Osteocyte (in vitro differentiated cells): Measurements from ENCODE around the gene SHANK1. TPM values are rescaled to one million over a fixed set of nuclear protein-coding genes. Genes with fewer than 3 reads are reported as not detected.

Experiments
- DNase-seq: peaks from one replicate; pipeline ENCODE4 v3.0.0; 2021; ENCODE audit warnings: mixed read lengths; ENCODE audit not compliant: unreplicated experiment; ENCODE audit errors: extremely low spot score
- H3K27ac Mint-ChIP-seq: one replicate; pipeline ENCODE4 v1.8.0; 2021; ENCODE audit warnings: mild to moderate bottlenecking, mixed read lengths; ENCODE audit not compliant: unreplicated experiment
- H3K27me3 Mint-ChIP-seq: one replicate; pipeline ENCODE4 v1.8.0; 2021; ENCODE audit warnings: mixed read lengths; ENCODE audit not compliant: unreplicated experiment
- H3K36me3 Mint-ChIP-seq: one replicate; pipeline ENCODE4 v1.8.0; 2021; ENCODE audit warnings: mixed read lengths; ENCODE audit not compliant: unreplicated experiment
- H3K4me1 Mint-ChIP-seq: one replicate; pipeline ENCODE4 v1.8.0; 2021; ENCODE audit warnings: mixed read lengths; ENCODE audit not compliant: unreplicated experiment
- H3K4me3 Mint-ChIP-seq: one replicate; pipeline ENCODE4 v1.8.0; 2021; ENCODE audit warnings: mild to moderate bottlenecking, moderate library complexity, mixed read lengths; ENCODE audit not compliant: unreplicated experiment
- H3K9me3 Mint-ChIP-seq: one replicate; pipeline ENCODE4 v1.8.0; 2021; ENCODE audit warnings: mixed read lengths; ENCODE audit not compliant: unreplicated experiment
- total RNA-seq: library from RNA; stranded (reverse); gene quantifications from 2 replicates; pipeline ENCODE4 v1.2.1, GENCODE V29; 2021
- TF ChIP-seq, protein P1 (sequence below): fragments of 200-600 bp; sonication (generic); IDR thresholded peaks from 2 replicates; pipeline ENCODE4 v1.5.0; 2021; ENCODE audit warnings: antibody characterized with exemption, mild to moderate bottlenecking, moderate library complexity

SHANK1 gene
- total RNA-seq, 1 donor from 2014 or later, result 0.40 TPM

DNA sequence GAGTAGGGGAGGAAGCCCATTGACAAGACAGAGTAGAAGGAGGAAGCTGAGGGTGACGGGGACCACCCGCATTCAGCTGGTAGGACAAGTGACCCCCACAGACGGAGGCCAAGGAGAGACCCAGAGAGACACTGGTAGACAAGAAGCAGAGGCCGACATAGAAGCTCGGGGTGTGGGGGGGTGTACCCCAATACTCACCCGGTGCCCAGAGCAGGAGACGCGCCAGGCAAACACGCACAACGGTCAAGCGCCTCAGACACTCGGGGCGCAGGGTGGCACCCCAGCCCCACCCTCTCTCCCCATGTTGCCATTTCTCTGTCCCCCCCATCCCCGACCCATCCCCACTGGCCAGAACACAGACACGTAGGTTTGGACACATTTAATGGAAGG is 23.5 kb downstream of the SHANK1 start:
- peaks cover 15% of the 10 kb centered on the region for H3K27me3 Mint-ChIP-seq
- TF ChIP-seq, protein P1, sequence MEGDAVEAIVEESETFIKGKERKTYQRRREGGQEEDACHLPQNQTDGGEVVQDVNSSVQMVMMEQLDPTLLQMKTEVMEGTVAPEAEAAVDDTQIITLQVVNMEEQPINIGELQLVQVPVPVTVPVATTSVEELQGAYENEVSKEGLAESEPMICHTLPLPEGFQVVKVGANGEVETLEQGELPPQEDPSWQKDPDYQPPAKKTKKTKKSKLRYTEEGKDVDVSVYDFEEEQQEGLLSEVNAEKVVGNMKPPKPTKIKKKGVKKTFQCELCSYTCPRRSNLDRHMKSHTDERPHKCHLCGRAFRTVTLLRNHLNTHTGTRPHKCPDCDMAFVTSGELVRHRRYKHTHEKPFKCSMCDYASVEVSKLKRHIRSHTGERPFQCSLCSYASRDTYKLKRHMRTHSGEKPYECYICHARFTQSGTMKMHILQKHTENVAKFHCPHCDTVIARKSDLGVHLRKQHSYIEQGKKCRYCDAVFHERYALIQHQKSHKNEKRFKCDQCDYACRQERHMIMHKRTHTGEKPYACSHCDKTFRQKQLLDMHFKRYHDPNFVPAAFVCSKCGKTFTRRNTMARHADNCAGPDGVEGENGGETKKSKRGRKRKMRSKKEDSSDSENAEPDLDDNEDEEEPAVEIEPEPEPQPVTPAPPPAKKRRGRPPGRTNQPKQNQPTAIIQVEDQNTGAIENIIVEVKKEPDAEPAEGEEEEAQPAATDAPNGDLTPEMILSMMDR, result no peak

DNA sequence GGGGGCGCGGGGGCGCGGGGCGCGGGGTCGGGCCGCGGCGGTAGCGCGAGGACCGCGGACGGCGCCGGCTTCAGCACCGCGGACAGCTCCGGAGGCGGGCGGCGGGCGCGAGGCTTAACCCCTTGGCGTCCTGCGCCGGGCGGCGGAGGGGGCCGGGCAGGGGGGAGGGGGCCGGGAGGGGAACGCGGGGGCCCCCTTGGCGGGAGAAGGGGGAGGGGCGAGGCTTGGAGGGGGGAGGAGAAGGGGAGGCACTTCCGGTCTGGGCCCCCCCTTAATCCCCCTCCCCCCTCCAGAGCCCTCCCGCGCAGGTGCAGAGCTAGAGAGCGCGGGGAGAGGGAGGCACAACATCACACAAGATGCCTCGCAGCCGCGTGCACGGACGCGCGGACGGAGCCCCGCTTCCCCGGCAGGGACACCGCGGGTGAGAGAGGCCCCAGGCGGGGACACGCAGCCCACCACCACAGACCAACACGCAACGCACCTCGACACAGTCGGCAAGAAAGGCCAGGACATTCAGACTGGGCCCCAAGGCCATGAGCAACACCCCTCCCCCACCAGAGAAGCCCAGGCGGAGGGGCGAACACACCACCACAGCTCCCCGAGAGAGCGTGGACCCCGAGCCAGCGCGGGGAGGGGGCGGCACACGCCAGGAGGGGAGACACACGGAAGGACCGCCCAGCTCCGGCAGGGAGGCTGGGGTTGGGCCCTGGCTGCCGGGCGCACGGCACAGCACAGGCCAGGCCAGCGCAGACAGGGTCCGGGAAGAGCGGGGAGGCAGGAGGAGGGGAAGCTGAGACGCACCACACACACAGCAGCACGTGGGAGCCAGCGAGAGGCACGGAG is 24.1 kb downstream of the SHANK1 start:
- TF ChIP-seq, protein P1, result no peak
- Mint-ChIP-seq H3K4me3 (no peak overlapping the region), H3K27me3 (peaks cover 15% of the 10 kb centered on the region), H3K4me1 (no peaks in the 10 kb centered on the region), H3K9me3 (no peaks in the 10 kb centered on the region), H3K36me3 (no peaks in the 10 kb centered on the region), H3K27ac (no peak overlapping the region)
- DNase-seq, result no peak

More for the DNA sequence above, 23.5 kb downstream of the SHANK1 start:
- H3K36me3 Mint-ChIP-seq, result no peaks in the 10 kb centered on the region
- H3K4me1 Mint-ChIP-seq, result no peaks in the 10 kb centered on the region
- H3K27ac Mint-ChIP-seq, result no peak overlapping the region
- H3K9me3 Mint-ChIP-seq, result no peaks in the 10 kb centered on the region
- no peak overlapping the region for H3K4me3 Mint-ChIP-seq
- no peak for DNase-seq

DNA sequence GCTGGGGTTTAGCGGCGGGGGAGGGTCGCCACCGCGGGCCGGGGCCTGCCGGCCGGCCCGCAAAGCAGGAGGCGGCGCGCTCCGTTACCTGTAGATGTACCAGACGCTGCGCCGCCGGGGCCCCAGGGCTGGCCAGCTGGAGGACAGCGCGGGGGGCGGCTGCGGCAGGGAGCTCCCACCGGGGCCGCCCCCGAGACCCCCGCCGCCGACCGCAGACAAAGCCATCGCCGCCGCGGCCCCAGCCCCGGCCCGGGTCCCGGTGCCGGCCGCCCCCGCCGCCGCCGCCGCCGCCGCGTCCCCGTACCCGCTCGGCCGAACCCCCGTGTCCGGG is 24.8 kb downstream of the SHANK1 start:
- Mint-ChIP-seq H3K9me3 (no peaks in the 10 kb centered on the region), H3K27me3 (peaks cover 15% of the 10 kb centered on the region), H3K4me1 (no peaks in the 10 kb centered on the region), H3K36me3 (no peaks in the 10 kb centered on the region), H3K4me3 (no peak overlapping the region), H3K27ac (no peak overlapping the region)
- TF ChIP-seq, protein P1, result no peak
- no peak for DNase-seq

DNA sequence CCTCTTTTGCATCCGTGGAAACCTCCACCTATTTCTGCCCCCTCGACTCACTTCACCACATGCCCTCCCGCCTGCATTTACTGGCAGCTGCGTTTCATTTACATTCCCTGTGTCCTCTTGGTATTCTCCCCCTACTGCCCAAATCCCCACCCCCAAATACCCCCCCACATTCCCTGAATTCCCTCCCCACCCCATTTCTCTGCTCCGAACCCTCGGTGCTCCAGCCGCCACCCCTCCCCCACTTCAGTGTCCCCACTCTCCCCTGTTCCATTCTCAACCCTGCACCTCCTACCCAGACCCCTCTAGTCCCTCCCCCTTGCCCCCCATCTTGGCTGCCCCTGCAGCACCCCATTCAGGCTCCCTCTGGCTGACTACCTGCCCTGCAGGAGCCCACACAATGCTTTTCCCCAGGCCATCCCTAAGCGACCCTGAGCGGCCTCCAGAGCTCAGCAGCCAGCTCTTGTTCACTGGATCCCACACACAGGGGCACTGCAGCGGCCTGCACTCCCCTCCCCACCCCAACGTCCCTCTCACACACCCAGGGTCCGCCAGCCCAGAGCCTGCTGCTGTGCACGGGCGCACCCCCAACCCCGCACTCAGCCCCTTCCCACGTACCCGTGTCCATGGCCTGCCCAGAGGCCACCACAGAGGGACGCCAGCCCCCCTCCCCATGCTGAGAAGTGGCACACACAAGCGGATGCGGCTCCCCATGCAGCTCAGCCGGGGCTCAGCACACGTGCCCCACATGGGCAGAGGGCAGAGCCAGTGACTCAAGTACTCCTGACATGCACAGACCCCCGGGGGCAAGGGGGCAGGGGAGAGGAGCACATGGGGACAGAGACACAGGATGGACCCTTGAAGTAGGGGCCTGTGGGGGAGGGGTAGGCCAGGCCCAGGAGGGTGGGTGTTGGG is 26.3 kb downstream of the SHANK1 start:
- H3K36me3 Mint-ChIP-seq, result no peaks in the 10 kb centered on the region
- H3K4me3 Mint-ChIP-seq, result no peak overlapping the region
- H3K4me1 Mint-ChIP-seq, result no peaks in the 10 kb centered on the region
- H3K27ac Mint-ChIP-seq, result no peak overlapping the region
- no peaks in the 10 kb centered on the region for H3K9me3 Mint-ChIP-seq
- DNase-seq, result no peak
- TF ChIP-seq, protein P1, result no peak
- H3K27me3 Mint-ChIP-seq, result peaks cover 15% of the 10 kb centered on the region

DNA sequence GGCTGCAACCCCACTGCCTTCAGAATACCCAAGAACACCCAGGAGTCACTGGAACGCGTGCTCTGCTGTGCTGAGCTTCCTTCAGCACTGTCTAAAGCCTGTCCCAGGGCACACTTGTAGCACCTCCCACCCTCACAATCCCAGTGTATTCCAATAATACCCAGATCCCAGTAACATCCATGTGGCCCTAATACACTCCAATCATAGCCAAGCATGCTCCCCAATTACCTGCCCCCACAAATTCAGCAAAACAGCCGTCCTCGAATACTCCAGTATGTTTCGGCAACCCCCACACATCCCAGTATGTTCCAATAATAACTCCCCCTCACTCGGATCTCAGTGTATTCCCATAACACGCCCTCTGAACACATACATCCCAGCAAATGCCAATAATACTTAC is 29.2 kb downstream of the SHANK1 start:
- Mint-ChIP-seq H3K27ac (no peak overlapping the region), H3K4me3 (no peak overlapping the region), H3K4me1 (no peaks in the 10 kb centered on the region), H3K36me3 (no peaks in the 10 kb centered on the region), H3K9me3 (no peaks in the 10 kb centered on the region), H3K27me3 (peaks cover 13% of the 10 kb centered on the region)
- TF ChIP-seq, protein P1, result no peak
- no peak for DNase-seq
